HG03139 (cell line): ENCODE data around the gene KIF5B.
A peak's percentile ranks its signal among the peaks of the same experiment; 100 is the strongest.
"Not testable (repeated sequence)": the region's sequence is repeated elsewhere in the genome, so short reads cannot be mapped to it uniquely, and the experiment has no call there.

Experiments used
- ATAC-seq: cut with Tn5 transposase; IDR thresholded peaks from one replicate; pipeline ENCODE4 v1.9.1; 2021; ENCODE audit not compliant: unreplicated experiment

The KIF5B gene

GRCh38 chr10:32017044-32017443 lies 39.2 kb downstream of the KIF5B start:
- ATAC-seq, result no peak

GRCh38 chr10:32015386-32015785 lies 40.8 kb downstream of the KIF5B start:
- ATAC-seq, result no peak

GRCh38 chr10:32007026-32007425 lies 49.2 kb downstream of the KIF5B start:
- no peak for ATAC-seq

- ATAC-seq, result peak; percentile 61
These were observed 51.2 kb downstream of the KIF5B start for GRCh38 chr10:32005050-32005449.

GRCh38 chr10:32004161-32004591 lies 52.0 kb downstream of the KIF5B start:
- no peak for ATAC-seq

- no peak for ATAC-seq
These were observed 53.7 kb downstream of the KIF5B start for GRCh38 chr10:32002531-32002930.

GRCh38 chr10:32000937-32001336 lies 55.3 kb downstream of the KIF5B start:
- no peak for ATAC-seq

GRCh38 chr10:31999836-32000235 lies 56.4 kb downstream of the KIF5B start:
- no peak for ATAC-seq

GRCh38 chr10:31999070-31999660 lies 57.1 kb downstream of the KIF5B start:
- ATAC-seq, result no peak

- no peak for ATAC-seq
These were observed 61.3 kb downstream of the KIF5B start for GRCh38 chr10:31994926-31995325.

GRCh38 chr10:31990937-31991336 lies 65.3 kb downstream of the KIF5B start:
- no peak for ATAC-seq

GRCh38 chr10:31987786-31988185 lies 68.4 kb downstream of the KIF5B start:
- not testable (repeated sequence) for ATAC-seq

GRCh38 chr10:31982111-31982510 lies 74.1 kb downstream of the KIF5B start:
- no peak for ATAC-seq

- ATAC-seq, result no peak
These were observed 75.8 kb downstream of the KIF5B start for GRCh38 chr10:31980471-31980870.

GRCh38 chr10:31979071-31979470 lies 77.2 kb downstream of the KIF5B start:
- ATAC-seq, result not testable (repeated sequence)

GRCh38 chr10:31978156-31978483 lies 78.1 kb downstream of the KIF5B start:
- no peak for ATAC-seq

- no peak for ATAC-seq
These were observed 78.6 kb downstream of the KIF5B start for GRCh38 chr10:31977440-31978155.

GRCh38 chr10:31975157-31975765 lies 81.0 kb downstream of the KIF5B start:
- ATAC-seq, result no peak

- ATAC-seq, result no peak
These were observed 81.6 kb downstream of the KIF5B start for GRCh38 chr10:31974434-31975124.

- ATAC-seq, result no peak
These were observed 83.6 kb downstream of the KIF5B start for GRCh38 chr10:31972519-31973041.

- not testable (repeated sequence) for ATAC-seq
These were observed 86.4 kb downstream of the KIF5B start for GRCh38 chr10:31969847-31970246.

GRCh38 chr10:31963589-31963980 lies 92.6 kb downstream of the KIF5B start:
- no peak for ATAC-seq
